ENCODE measurements around the gene DEK. TPM values are rescaled to one million over a fixed set of nuclear protein-coding genes. Genes with fewer than 3 reads are reported as not detected.

The DEK gene
- polyA plus RNA-seq, 1 of the 3 experiments (the other 2 are of a cell fraction), result 34.2 TPM

GRCh38 chr6:18219591-18219990, 44.7 kb downstream of the DEK start:
- peaks cover under 1% of the 10 kb centered on the region; the same call in 1 of the 2 replicates for H3K79me2 ChIP-seq (ENCODE audit: insufficient read depth)
- ChIA-PET CTCF (interaction anchor here (0.8 kb wide), 1 partner anchor 17 kb away, joined by 3 read pairs; no protein-coding TSS in a partner anchor), POLR2A (no interaction called here)
- no peak overlapping the region for H2AFZ ChIP-seq (ENCODE audit: low read depth)
- TF ChIP-seq, protein P1, sequence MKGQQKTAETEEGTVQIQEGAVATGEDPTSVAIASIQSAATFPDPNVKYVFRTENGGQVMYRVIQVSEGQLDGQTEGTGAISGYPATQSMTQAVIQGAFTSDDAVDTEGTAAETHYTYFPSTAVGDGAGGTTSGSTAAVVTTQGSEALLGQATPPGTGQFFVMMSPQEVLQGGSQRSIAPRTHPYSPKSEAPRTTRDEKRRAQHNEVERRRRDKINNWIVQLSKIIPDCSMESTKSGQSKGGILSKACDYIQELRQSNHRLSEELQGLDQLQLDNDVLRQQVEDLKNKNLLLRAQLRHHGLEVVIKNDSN (IDR thresholded peaks at IDR 0.05; ENCODE audit: borderline replicate concordance, low read depth), result no peak
- TF ChIP-seq FOSL2 (IDR thresholded peaks at IDR 0.05; ENCODE audit: borderline replicate concordance, low read depth) (no peak), RFX5 (IDR thresholded peaks at IDR 0.05; ENCODE audit: low read length) (no peak), FOXJ3 (CRISPR knock-in tag; IDR thresholded peaks at IDR 0.05) (no peak), MAX (IDR thresholded peaks at IDR 0.05; ENCODE audit: low read depth) (no peak), TAF1 (IDR thresholded peaks at IDR 0.05; ENCODE audit: borderline replicate concordance, low read depth, low read length) (no peak), POLR2AphosphoS5 (IDR thresholded peaks at IDR 0.05; ENCODE audit: low read depth, low read length) (no peak), FOXM1 (IDR thresholded peaks at IDR 0.05; ENCODE audit: low read depth) (no peak), RCOR1 (IDR thresholded peaks at IDR 0.05; ENCODE audit: low read length) (no peak), TEAD4 (IDR thresholded peaks at IDR 0.05; ENCODE audit: borderline replicate concordance, insufficient read depth) (no peak)
- TF ChIP-seq, protein P2, sequence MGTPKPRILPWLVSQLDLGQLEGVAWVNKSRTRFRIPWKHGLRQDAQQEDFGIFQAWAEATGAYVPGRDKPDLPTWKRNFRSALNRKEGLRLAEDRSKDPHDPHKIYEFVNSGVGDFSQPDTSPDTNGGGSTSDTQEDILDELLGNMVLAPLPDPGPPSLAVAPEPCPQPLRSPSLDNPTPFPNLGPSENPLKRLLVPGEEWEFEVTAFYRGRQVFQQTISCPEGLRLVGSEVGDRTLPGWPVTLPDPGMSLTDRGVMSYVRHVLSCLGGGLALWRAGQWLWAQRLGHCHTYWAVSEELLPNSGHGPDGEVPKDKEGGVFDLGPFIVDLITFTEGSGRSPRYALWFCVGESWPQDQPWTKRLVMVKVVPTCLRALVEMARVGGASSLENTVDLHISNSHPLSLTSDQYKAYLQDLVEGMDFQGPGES (IDR thresholded peaks at IDR 0.05; ENCODE audit: low read depth, low read length), result no peak
- H3F3A ChIP-seq (replicated peaks; ENCODE audit: insufficient read depth), result peaks cover 9% of the 10 kb centered on the region
- H3K4me2 ChIP-seq, result no peak overlapping the region
- H3K9me2 ChIP-seq, result no peaks in the 10 kb centered on the region
- H3K36me3 ChIP-seq (replicated peaks in 1 of 2; ENCODE audit: control insufficient read depth in 1 of 2, insufficient read depth in 2 of 2, low read length in 1 of 2), result peaks cover 35 to 36% of the 10 kb centered on the region in 2 experiments
- H3K4me3 ChIP-seq (ENCODE audit: low read depth in 2 of 2, low read length in 1 of 2), result no peak overlapping the region
- no peak overlapping the region for H3K9ac ChIP-seq
- no peaks in the 10 kb centered on the region for H3K9me3 ChIP-seq
- H3K27ac ChIP-seq (ENCODE audit: low read depth in 2 of 2, low read length in 1 of 2), result no peak overlapping the region
- no peaks in the 10 kb centered on the region for H4K20me1 ChIP-seq (ENCODE audit: insufficient read depth)
- no peak for DNase-seq
- no peaks in the 10 kb centered on the region for H3K27me3 ChIP-seq (ENCODE audit: insufficient read depth)
- H3K4me1 ChIP-seq (ENCODE audit: control insufficient read depth in 1 of 2, insufficient read depth in 2 of 2, low read depth in 1 of 2, low read length in 1 of 2), result no peaks in the 10 kb centered on the region
- WGBS (ENCODE audit: low lambda C conversion rate), result 85% methylated on average over 7 of the region's 7 CpGs

- no peaks in the 10 kb centered on the region for H4K20me1 ChIP-seq (ENCODE audit: insufficient read depth)
- peaks cover 22 to 23% of the 10 kb centered on the region in 2 experiments for H3K36me3 ChIP-seq (replicated peaks in 1 of 2; ENCODE audit: control insufficient read depth in 1 of 2, insufficient read depth in 2 of 2, low read length in 1 of 2)
- ChIA-PET POLR2A (no interaction called here), CTCF (no interaction called here)
- H3F3A ChIP-seq (replicated peaks; ENCODE audit: insufficient read depth), result peaks cover 7% of the 10 kb centered on the region
- no peaks in the 10 kb centered on the region for H3K9me2 ChIP-seq
- no peaks in the 10 kb centered on the region for H3K9me3 ChIP-seq
- H3K27ac ChIP-seq (ENCODE audit: low read depth in 2 of 2, low read length in 1 of 2), result no peak overlapping the region
- no peaks in the 10 kb centered on the region for H3K79me2 ChIP-seq (ENCODE audit: insufficient read depth)
- no peaks in the 10 kb centered on the region for H3K4me1 ChIP-seq (ENCODE audit: control insufficient read depth in 1 of 2, insufficient read depth in 2 of 2, low read depth in 1 of 2, low read length in 1 of 2)
- 97% methylated on average over 3 of the region's 3 CpGs for WGBS (ENCODE audit: low lambda C conversion rate)
- H3K9ac ChIP-seq, result no peak overlapping the region
- DNase-seq, result no peak
- no peak overlapping the region for H2AFZ ChIP-seq (ENCODE audit: low read depth)
- H3K27me3 ChIP-seq (ENCODE audit: insufficient read depth), result no peaks in the 10 kb centered on the region
- H3K4me2 ChIP-seq, result no peak overlapping the region
- no peak overlapping the region for H3K4me3 ChIP-seq (ENCODE audit: low read depth in 2 of 2, low read length in 1 of 2)
- TF ChIP-seq RAD21 (IDR thresholded peaks at IDR 0.05; ENCODE audit: low read length) (no peak), POLR2AphosphoS5 (IDR thresholded peaks at IDR 0.05; ENCODE audit: low read depth, low read length) (no peak), NRF1 (IDR thresholded peaks at IDR 0.05; ENCODE audit: low read depth, low read length) (no peak), NFIC (IDR thresholded peaks at IDR 0.05; ENCODE audit: borderline replicate concordance) (no peak), YY1 (IDR thresholded peaks at IDR 0.05; ENCODE audit: low read depth) (no peak), FOSL2 (IDR thresholded peaks at IDR 0.05; ENCODE audit: borderline replicate concordance, low read depth) (no peak), RCOR1 (IDR thresholded peaks at IDR 0.05; ENCODE audit: low read length) (no peak), EZH2phosphoT487 (IDR thresholded peaks at IDR 0.05; ENCODE audit: borderline replicate concordance, low read depth) (no peak), RFX5 (IDR thresholded peaks at IDR 0.05; ENCODE audit: low read length) (no peak), MEF2A (IDR thresholded peaks at IDR 0.05; ENCODE audit: borderline replicate concordance, low read depth) (no peak), TCF12 (IDR thresholded peaks at IDR 0.05) (no peak), TEAD4 (IDR thresholded peaks at IDR 0.05; ENCODE audit: borderline replicate concordance, insufficient read depth) (no peak), SIN3A (IDR thresholded peaks at IDR 0.05; ENCODE audit: borderline replicate concordance, low read depth, low read length) (no peak), RXRA (IDR thresholded peaks at IDR 0.05; ENCODE audit: borderline replicate concordance, low read depth) (no peak)
- TF ChIP-seq, protein P3, sequence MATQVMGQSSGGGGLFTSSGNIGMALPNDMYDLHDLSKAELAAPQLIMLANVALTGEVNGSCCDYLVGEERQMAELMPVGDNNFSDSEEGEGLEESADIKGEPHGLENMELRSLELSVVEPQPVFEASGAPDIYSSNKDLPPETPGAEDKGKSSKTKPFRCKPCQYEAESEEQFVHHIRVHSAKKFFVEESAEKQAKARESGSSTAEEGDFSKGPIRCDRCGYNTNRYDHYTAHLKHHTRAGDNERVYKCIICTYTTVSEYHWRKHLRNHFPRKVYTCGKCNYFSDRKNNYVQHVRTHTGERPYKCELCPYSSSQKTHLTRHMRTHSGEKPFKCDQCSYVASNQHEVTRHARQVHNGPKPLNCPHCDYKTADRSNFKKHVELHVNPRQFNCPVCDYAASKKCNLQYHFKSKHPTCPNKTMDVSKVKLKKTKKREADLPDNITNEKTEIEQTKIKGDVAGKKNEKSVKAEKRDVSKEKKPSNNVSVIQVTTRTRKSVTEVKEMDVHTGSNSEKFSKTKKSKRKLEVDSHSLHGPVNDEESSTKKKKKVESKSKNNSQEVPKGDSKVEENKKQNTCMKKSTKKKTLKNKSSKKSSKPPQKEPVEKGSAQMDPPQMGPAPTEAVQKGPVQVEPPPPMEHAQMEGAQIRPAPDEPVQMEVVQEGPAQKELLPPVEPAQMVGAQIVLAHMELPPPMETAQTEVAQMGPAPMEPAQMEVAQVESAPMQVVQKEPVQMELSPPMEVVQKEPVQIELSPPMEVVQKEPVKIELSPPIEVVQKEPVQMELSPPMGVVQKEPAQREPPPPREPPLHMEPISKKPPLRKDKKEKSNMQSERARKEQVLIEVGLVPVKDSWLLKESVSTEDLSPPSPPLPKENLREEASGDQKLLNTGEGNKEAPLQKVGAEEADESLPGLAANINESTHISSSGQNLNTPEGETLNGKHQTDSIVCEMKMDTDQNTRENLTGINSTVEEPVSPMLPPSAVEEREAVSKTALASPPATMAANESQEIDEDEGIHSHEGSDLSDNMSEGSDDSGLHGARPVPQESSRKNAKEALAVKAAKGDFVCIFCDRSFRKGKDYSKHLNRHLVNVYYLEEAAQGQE (IDR thresholded peaks at IDR 0.05; ENCODE audit: low read depth, low read length), result no peak
- TF ChIP-seq, protein P4, sequence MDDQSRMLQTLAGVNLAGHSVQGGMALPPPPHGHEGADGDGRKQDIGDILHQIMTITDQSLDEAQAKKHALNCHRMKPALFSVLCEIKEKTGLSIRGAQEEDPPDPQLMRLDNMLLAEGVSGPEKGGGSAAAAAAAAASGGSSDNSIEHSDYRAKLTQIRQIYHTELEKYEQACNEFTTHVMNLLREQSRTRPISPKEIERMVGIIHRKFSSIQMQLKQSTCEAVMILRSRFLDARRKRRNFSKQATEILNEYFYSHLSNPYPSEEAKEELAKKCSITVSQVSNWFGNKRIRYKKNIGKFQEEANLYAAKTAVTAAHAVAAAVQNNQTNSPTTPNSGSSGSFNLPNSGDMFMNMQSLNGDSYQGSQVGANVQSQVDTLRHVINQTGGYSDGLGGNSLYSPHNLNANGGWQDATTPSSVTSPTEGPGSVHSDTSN (IDR thresholded peaks at IDR 0.05), result no peak
Observed at GRCh38 chr6:18218233-18218632, 46.1 kb downstream of the DEK start.

Data from SK-N-SH (cell line).